Natural killer cell (primary cell): ENCODE data around the gene POLA1. TPM values are rescaled to one million over a fixed set of nuclear protein-coding genes. Genes with fewer than 3 reads are reported as not detected.

Experiments used
- ATAC-seq, 3 donors: fragments of 150-1000 bp in 2 of 3; fragments of 200-7000 bp in 1 of 3; cut with Tn5 transposase; 1 replicate in 1 of 3; 2 replicates in 2 of 3; pipeline ENCODE4 v1.10.0; 2021; ENCODE audit warnings: mild to moderate bottlenecking in 2 of 3, moderate library complexity in 2 of 3
- DNase-seq, 2 donors: peaks; one replicate each; pipeline versions ENCODE4 v3.0.0 to v3.0.0-alpha.2; 2013 to 2021; ENCODE audit warnings: mixed read lengths in 1 of 2
- H3K27ac ChIP-seq: one replicate; pipeline ENCODE4 v1.5.1; 2013; ENCODE audit warnings: mild to moderate bottlenecking, low read length
- H3K27me3 ChIP-seq: one replicate; pipeline ENCODE4 v1.6.1; 2013; ENCODE audit warnings: low read length; ENCODE audit not compliant: control insufficient read depth, insufficient read depth
- H3K36me3 ChIP-seq: one replicate; pipeline ENCODE4 v1.6.1; 2013; ENCODE audit warnings: low read length; ENCODE audit not compliant: control insufficient read depth, insufficient read depth
- H3K4me1 ChIP-seq: one replicate; pipeline ENCODE4 v1.6.1; 2013; ENCODE audit warnings: low read length; ENCODE audit not compliant: control insufficient read depth, insufficient read depth
- H3K4me3 ChIP-seq: one replicate; pipeline ENCODE4 v1.5.1; 2013; ENCODE audit warnings: low read length
- H3K9me3 ChIP-seq: one replicate; pipeline ENCODE4 v1.6.1; 2013; ENCODE audit warnings: low read length; ENCODE audit not compliant: control insufficient read depth, insufficient read depth
- H3K27ac Mint-ChIP-seq, 2 donors: one replicate each; pipeline ENCODE4 v1.8.0; 2022; ENCODE audit warnings: mild to moderate bottlenecking in 2 of 2, mixed read lengths in 2 of 2, moderate library complexity in 1 of 2
- H3K27me3 Mint-ChIP-seq, 2 donors: one replicate each; pipeline ENCODE4 v1.8.0; 2022; ENCODE audit warnings: low read depth in 2 of 2, mixed read lengths in 2 of 2
- H3K36me3 Mint-ChIP-seq: one replicate; pipeline ENCODE4 v1.8.0; 2022; ENCODE audit warnings: mixed read lengths
- H3K4me1 Mint-ChIP-seq, 2 donors: one replicate each; pipeline ENCODE4 v1.8.0; 2022; ENCODE audit warnings: mixed read lengths in 2 of 2
- H3K4me3 Mint-ChIP-seq: one replicate; pipeline ENCODE4 v1.8.0; 2022; ENCODE audit warnings: mild to moderate bottlenecking, moderate library complexity, mixed read lengths
- H3K9me3 Mint-ChIP-seq, 2 donors: one replicate each; pipeline ENCODE4 v1.8.0; 2022; ENCODE audit warnings: mixed read lengths in 2 of 2
- CTCF ChIP-seq: fragments of 200-600 bp; IDR thresholded peaks from one replicate; pipeline ENCODE4 v1.8.0; 2022; ENCODE audit warnings: antibody characterized with exemption
- WGBS: methylation state at CpG from one replicate; pipeline ENCODE4 v1.1.7; 2013; ENCODE audit warnings: missing lambda C conversion rate; ENCODE audit not compliant: insufficient coverage; 5-methylcytosine and 5-hydroxymethylcytosine counted together
- intact Hi-C: fragments of 100-400 bp; cut with micrococcal nuclease; formaldehyde crosslinking; loops from one replicate; pipeline ENCODE4 v1.14.2; 2022
- total RNA-seq, 4 donors: library from RNA; stranded (reverse); fragments of 120-200 nt in 1 of 4; gene quantifications; one replicate each; pipeline versions ENCODE4 v1.2.3 to v1.2.4, GENCODE V29; 2013 to 2022

POLA1 gene
- total RNA-seq, 3 donors from 2014 or later (not counting 1 experiment from before 2014, with no cell fraction given) = 11.1 to 12.6 (median 11.3) TPM

GRCh38 chrX:24996096-24996709 is 302.5 kb downstream of the POLA1 start:
- ATAC-seq (no peak), DNase-seq (no peak)
- Mint-ChIP-seq H3K27ac (no peak overlapping the region), H3K9me3 (no peaks in the 10 kb centered on the region), H3K27me3 (peaks cover 4 to 17% of the 10 kb centered on the region in 2 donors), H3K4me3 (no peak overlapping the region), H3K4me1 (no peaks in the 10 kb centered on the region), H3K36me3 (no peaks in the 10 kb centered on the region)
- no CpG with 5 or more reads among the region's 5 CpGs for WGBS
- no peak overlapping the region for H3K4me3 ChIP-seq
- H3K9me3 ChIP-seq = no peaks in the 10 kb centered on the region
- H3K4me1 ChIP-seq = no peaks in the 10 kb centered on the region
- H3K36me3 ChIP-seq = no peaks in the 10 kb centered on the region
- H3K27ac ChIP-seq = no peak overlapping the region
- no peak for TF ChIP-seq CTCF
- intact Hi-C loops = no loop called here
- no peaks in the 10 kb centered on the region for H3K27me3 ChIP-seq

- ATAC-seq (no peak), DNase-seq (no peak)
- peaks cover 6% of the 10 kb centered on the region for H3K36me3 Mint-ChIP-seq
- H3K4me1 ChIP-seq = no peaks in the 10 kb centered on the region
- no peak overlapping the region for H3K4me3 ChIP-seq
- no peaks in the 10 kb centered on the region for H3K9me3 Mint-ChIP-seq
- no peak for TF ChIP-seq CTCF
- H3K4me1 Mint-ChIP-seq = peaks cover 4 to 10% of the 10 kb centered on the region in 2 donors
- H3K27me3 ChIP-seq = no peaks in the 10 kb centered on the region
- no peak overlapping the region for H3K27ac Mint-ChIP-seq
- 100% methylated on average over 6 of the region's 8 CpGs for WGBS
- H3K27ac ChIP-seq = no peak overlapping the region
- no peaks in the 10 kb centered on the region for H3K36me3 ChIP-seq
- H3K27me3 Mint-ChIP-seq = peaks cover 22 to 33% of the 10 kb centered on the region in 2 donors
- intact Hi-C loops = no loop called here
- H3K4me3 Mint-ChIP-seq = no peak overlapping the region
- H3K9me3 ChIP-seq = no peaks in the 10 kb centered on the region
Measured at GRCh38 chrX:24999511-24999910, 305.8 kb downstream of the POLA1 start.

GRCh38 chrX:25001808-25002660 is 308.3 kb downstream of the POLA1 start:
- peaks cover 4 to 19% of the 10 kb centered on the region in 2 donors for H3K4me1 Mint-ChIP-seq
- peaks cover 6% of the 10 kb centered on the region for H3K36me3 Mint-ChIP-seq
- 17% methylated on average over 57 of the region's 65 CpGs for WGBS
- no peaks in the 10 kb centered on the region for H3K27me3 ChIP-seq
- H3K27ac ChIP-seq = no peak overlapping the region
- H3K27ac Mint-ChIP-seq = no peak overlapping the region
- H3K9me3 ChIP-seq = no peaks in the 10 kb centered on the region
- H3K27me3 Mint-ChIP-seq = peaks cover 33 to 44% of the 10 kb centered on the region in 2 donors
- no peaks in the 10 kb centered on the region for H3K4me1 ChIP-seq
- no peaks in the 10 kb centered on the region for H3K9me3 Mint-ChIP-seq
- no peak overlapping the region for H3K4me3 Mint-ChIP-seq
- DNase-seq (no peak), ATAC-seq (no peak)
- no peaks in the 10 kb centered on the region for H3K36me3 ChIP-seq
- no peak for TF ChIP-seq CTCF
- H3K4me3 ChIP-seq = no peak overlapping the region
- intact Hi-C loops = no loop called here
